T-helper 2 cell (primary cell): ENCODE measurements around the gene MARVELD1.

ENCODE experiments used
- DNase-seq, 5 experiments: peaks; one replicate each; pipeline versions ENCODE4 v3.0.0 to v3.0.0-alpha.2; 2012 to 2022

The MARVELD1 gene

DNA sequence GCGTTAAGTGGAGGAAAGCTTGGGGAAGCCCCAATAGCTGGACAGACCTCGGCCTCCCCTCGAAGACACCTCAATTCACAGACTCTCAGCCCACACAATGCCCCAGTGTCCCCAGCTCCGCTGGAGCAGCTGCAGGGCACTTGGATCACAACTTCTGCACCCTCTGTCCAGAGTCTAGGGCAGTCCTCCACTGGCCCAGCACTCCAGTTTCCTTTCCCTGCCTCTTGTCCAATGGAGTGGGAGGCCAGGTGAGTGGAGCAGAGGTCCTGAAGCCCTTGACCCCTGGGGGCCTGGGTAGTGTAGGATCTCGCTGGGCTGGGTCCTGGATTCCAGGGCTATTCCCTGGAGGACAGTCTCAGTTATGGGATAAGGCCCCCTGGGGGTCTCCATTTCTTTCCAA is 46.4 kb downstream of the MARVELD1 start:
- no peak for DNase-seq

DNA sequence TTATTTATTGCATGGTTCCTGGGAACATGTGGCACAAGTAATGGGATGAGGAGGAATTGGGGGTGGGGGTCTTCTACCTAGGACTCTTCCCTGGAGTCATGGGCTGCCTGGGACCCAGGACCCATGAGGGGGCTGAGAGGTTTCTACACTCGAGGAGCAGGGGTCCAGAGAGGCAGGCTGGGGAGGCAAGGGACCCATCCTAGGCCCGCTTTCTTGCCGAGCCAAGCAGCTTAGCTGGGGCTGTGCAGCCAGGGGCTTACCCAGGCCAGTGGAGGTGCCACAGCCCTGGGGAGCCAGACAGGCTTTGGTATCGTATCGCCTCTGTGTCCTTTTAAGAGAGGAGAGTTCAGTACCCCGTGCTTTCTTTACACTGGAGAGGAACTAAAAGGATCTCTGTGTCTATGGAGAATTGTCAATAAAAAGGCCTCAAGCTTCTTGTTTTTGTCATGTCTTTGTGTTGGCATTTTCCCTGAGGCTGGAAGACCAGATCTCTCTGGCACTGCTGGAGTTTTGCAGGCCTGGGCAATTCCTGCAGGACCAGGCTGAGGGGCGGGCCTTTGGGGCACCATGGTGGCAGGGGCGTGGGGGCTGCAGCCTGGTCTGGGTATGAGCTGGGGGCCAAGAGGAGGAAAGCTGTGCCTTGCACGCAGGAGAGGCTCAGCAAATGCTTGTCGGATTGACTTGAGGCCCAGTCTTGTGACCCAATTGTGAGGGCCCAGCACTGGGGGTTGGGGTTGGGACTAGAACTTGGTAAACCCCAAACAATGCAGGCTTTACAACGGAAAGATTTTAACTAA is 47.1 kb downstream of the MARVELD1 start:
- DNase-seq = no peak

DNA sequence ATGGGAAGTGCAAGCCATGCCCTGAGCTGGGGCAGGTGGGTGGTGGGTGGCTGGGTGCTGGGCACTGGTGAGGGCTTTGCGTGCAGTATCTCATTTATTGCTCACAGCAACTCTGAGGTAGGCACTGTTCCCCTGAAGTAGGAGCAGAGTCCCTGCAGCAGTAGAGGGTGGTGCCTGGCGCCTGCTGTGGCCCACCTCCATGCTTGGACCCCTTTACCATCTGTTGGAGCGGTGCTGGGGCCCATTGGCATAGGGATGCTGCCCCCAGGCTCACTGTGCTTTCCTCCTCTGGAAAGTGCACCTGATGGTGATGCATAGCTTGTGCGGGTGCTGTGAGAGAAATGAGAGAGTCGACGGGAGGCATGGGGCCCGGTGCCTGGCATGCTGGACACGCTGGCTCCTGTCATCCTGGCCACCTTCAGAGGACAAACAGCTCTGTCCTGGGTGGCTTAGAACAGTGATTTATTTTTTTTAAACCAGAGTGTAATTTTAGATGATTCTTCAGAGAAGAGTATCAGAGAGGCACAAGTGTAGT is 47.9 kb downstream of the MARVELD1 start:
- no peak for DNase-seq

DNA sequence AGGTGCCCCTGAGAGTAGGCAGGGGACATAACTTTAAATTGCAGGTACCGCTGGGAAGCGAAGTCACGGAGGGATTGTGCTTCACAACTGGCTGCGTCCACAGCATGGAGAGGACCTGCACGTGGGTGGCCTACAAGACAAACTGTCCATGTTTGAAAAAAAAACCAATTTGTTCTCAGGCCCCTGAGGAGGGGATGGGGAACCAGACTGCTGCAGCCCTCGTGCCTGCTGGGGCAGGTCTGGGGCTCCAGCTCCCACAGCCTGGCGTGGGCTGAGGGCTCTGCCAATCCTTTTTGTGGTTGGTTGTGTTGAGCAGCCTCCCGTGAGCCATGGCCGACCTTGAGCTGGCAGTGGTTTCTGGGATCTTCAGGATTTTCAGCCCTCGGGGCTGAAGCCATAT is 48.5 kb downstream of the MARVELD1 start:
- no peak for DNase-seq

DNA sequence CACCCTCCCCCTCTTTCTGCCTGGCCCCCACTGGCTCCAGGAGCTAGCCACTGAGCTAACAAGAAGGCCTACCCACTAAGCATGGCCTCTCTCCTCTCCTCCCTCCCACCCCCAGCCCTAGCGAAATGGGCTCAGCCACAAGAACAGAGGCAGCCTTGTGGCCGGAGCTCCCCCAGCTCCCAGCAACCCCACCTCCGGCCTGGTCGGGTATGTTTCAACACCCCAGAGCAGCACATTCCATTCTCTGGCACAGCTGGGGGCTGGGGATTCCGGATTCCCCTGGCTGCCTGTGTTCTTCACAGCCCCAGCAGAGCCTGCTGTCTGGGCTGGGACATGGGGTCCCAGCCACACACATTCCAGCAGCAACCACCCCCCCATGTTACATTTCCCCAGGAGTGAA is 49.3 kb downstream of the MARVELD1 start:
- DNase-seq = no peak

DNA sequence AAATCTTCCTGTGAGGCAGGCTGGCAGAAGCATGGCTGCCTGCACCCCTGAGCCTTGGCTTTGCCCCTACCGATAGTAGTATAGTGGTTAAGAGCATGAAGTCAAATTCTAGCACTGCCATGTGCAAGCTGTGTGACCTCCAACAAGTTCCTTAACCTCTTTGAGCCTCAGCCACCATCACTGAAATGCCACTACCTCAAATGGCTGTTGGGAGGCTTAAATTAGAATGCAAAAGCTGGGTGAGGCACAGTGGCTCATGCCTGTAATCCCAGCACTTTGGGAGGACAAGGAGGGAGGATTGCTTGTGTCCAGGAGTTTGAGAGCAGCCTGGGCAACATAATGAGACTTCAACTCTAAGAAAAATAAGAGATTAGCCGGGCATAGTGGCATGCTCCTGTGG is 49.9 kb downstream of the MARVELD1 start:
- no peak for DNase-seq

DNA sequence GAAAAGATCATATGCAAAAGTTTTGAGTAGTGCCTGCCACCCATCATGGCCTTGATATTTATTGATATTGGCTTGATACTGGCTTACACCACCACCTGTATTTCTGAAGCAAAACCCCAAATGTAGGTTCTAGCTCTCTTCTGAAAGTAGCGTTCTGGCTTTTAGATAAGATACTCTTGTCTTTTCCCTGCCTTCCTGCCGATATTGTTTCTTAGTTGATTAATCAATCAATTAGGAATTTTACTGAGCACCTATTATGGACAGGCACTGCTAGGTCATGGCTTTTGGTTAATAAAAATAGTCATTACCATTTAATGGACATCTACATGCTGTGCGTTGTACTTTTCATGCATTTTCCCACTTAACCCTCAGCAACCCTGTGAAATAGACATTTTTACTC is 50.4 kb downstream of the MARVELD1 start:
- no peak for DNase-seq

DNA sequence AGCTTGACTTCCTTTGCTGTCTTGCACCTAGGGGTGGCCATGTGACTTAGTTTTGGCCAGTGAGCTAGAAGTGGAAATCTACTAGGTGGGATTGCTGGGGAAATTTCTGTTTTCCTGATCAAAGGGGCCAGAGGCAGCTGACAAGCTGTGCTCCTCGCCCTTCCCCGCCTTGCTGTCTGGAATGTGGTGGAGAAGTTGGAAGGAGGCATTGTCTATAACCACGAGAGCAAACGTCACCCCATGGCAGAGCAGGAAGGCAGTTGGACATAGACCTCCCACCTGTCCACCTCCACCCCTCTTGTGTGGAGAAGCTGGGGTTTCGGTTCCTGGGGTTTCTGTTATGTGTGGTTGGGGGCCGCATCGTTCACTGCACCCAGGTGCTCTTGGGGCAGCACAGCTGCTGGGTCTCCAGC is 51.0 kb downstream of the MARVELD1 start:
- DNase-seq = no peak

DNA sequence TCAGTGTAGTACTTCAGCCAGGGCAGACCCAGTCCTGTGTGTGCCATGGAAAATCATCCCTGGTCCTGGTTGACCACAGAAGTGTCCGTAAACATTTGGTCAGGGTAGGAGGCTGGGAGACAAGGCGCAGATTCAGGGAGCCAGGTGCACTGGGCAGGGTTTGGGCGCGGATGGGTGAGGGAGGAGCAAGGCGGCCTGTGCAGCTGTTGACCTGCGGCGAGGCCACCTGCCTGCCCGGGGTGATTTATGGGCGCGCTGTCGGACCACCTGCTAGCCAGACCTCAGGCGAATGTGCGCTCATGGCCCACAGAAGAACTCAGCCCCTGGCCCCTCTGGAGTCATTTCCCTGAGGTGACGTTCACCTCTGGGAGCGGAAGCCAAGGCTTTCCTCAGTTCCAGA is 51.7 kb downstream of the MARVELD1 start:
- no peak for DNase-seq

DNA sequence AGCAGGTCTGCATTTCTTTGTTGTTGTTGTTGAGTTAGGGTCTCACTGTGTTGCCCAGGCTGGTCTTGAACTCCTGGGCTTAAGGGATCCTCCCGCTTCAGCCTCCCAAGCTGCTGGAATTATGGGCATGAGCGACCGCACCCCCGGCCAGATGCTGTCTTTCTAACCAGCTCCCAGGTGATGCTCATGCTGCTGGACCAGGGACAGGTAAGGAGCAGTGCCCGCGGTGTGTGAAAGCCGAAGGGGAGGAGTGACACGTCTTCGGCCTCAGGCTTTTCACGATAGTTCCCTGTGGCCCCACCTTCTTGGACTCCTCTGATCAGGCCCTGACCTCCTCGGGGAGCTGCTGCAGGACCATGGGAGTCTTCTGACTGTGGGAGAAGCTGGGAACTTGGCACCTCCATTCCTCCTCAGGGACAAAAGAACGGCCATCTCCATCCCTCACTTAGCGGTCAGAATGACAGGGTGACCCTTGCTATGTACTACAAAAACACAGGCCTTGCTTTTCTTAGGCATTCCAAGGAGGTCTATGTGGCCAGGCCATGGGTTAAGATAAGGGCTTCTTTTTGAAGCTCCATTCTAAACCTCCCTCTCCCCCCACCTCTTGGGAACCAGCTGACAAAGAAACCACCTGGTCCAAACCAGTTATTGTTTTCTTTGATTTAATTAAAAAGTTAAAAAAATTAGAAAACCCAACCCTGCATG is 52.7 kb downstream of the MARVELD1 start:
- DNase-seq = no peak

DNA sequence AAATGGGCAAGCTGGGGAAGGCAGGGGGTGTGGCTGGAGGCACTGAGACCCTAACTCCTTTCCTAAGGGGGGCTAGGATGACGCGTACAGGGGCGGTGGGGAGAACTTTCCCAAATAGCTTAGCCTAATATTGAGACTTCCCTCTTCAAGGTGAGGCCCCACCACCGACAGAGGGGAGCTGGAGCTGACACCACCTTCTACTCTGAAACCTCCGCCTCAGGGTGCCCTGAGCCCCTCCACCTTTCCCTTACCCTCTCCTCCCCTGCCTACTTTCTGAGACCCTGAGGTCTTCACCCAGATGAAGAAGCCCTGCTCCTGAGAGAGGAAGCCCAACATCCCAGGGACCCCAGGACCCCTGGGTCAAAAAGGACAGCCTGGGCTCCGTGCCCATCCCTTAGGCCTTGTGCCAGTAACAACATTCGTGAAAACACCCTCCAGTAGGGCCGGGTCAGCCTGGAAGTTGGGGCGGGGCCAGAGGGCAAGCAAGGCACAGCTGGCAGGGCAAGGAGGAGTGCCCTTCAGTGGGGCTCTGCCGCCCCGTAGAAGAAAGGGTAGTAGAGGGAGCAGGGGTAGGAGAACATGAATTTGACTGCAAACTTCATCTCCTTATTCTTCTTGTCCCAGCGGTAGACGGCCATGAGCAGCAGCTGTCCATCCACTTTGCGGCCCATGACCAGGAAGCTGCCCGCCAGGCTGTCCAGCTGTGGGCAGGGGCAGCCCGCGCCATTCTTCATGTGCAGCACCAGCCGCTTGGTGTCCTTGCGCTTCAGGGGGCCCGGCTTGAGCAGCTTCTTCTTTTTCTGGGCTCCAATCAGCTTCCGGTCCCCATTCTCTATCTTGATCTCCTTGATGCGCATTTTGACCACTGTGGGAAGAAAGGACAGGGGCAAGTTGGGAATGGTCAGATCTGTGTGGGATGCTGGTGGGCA is 53.7 kb downstream of the MARVELD1 start:
- DNase-seq = no peak
